Heart right ventricle (tissue), 16 donors: ENCODE measurements around the gene NMNAT3. TPM values are rescaled to one million over a fixed set of nuclear protein-coding genes. Genes with fewer than 3 reads are reported as not detected.

Experiments used
- ATAC-seq, 8 donors: fragments of 200-7000 bp; cut with Tn5 transposase; one replicate each; pipeline ENCODE4 v1.9.1; 2020; ENCODE audit warnings: mild to moderate bottlenecking in 8 of 8, moderate library complexity in 8 of 8, moderate number of reproducible peaks in 1 of 8
- DNase-seq, 2 donors: peaks; one replicate each; pipeline ENCODE4 v3.0.0-alpha.2; 2020
- H3K27ac ChIP-seq, 10 donors: fragments of 200-600 bp; sonication (generic) in 2 of 10; one replicate each; pipeline versions ENCODE4 v1.5.0 to v1.8.0; 2020 to 2022; ENCODE audit warnings: mild to moderate bottlenecking in 3 of 10
- H3K27me3 ChIP-seq, 7 donors: fragments of 200-600 bp; one replicate each; pipeline ENCODE4 v1.8.0; 2021 to 2022; ENCODE audit warnings: mild to moderate bottlenecking in 2 of 7
- H3K36me3 ChIP-seq, 9 donors: fragments of 200-600 bp; sonication (generic) in 1 of 9; one replicate each; pipeline versions ENCODE4 v1.5.0 to v1.8.0; 2020 to 2022; ENCODE audit warnings: mild to moderate bottlenecking in 2 of 9
- H3K4me1 ChIP-seq, 9 donors: fragments of 200-600 bp; sonication (generic) in 1 of 9; one replicate each; pipeline versions ENCODE4 v1.5.0 to v1.8.0; 2020 to 2022; ENCODE audit warnings: mild to moderate bottlenecking in 4 of 9
- H3K4me3 ChIP-seq, 10 donors: fragments of 200-600 bp; sonication (generic) in 2 of 10; one replicate each; pipeline versions ENCODE4 v1.5.0 to v1.8.0; 2020 to 2022; ENCODE audit warnings: mild to moderate bottlenecking in 7 of 10, moderate library complexity in 2 of 10
- H3K9me3 ChIP-seq, 11 donors: fragments of 200-600 bp in 10 of 11; sonication (generic) in 2 of 11; one replicate each; pipeline versions ENCODE4 v1.5.0 to v1.8.0; 2013 to 2022; ENCODE audit warnings: mild to moderate bottlenecking in 2 of 11, control low read depth in 1 of 11, moderate library complexity in 1 of 11
- CTCF ChIP-seq, 9 donors: fragments of 200-600 bp; sonication (generic) in 2 of 9; IDR thresholded peaks; one replicate each; pipeline versions ENCODE4 v1.5.0 to v1.8.0; 2021 to 2022; ENCODE audit warnings: antibody characterized with exemption in 9 of 9, mild to moderate bottlenecking in 5 of 9, moderate library complexity in 1 of 9
- whole genome bisulfite sequencing, 2 donors: extraction: QIAGEN DNeasy Blood & Tissue Kit; methylation state at CpG; one replicate each; pipeline ENCODE4 v1.1.7; 2013; ENCODE audit warnings: inconsistent platforms in 1 of 2; 5-methylcytosine and 5-hydroxymethylcytosine counted together
- intact Hi-C, 10 donors: fragments of 100-400 bp; cut with DNase I; formaldehyde crosslinking; loops; one replicate each; pipeline versions ENCODE4 v1.11.1 to v1.14.2; 2022
- polyA plus RNA-seq, 2 donors: library from polyadenylated mRNA; stranded (reverse); fragments of 200-250 nt; gene quantifications; one replicate each; pipeline ENCODE4 v1.2.3, GENCODE V29; 2013
- total RNA-seq, 10 donors: library from RNA; stranded (reverse); fragmentation: NEBNext Ultra II Directional in 3 of 10; extraction: Animal tissue kit (Norgen Biotek cat#: 25700) in 3 of 10; gene quantifications; one replicate each; pipeline versions ENCODE4 v1.2.1 to v1.2.4, GENCODE V29; 2021 to 2023
- donor health status: Arrhythmogenic right ventricular cardiomyopathy.
- donor health status: ischemic (EF 13 %, LVEDD 7.1; RV severe dilation, severe dysfunction).
- donor health status: healthy with polysubstance abuse.
- donor health status: DM: no; HTN: yes; CAD: no.
- donor health status: DM: no; HTN: no; CAD: no.
- donor health status: ischemic (EF 25% LVEDD 6.9; RV normal size, moderate dysfunction).
- donor health status: ischemic (EF 25% LVEDD 5.7; RV mildly dilated, moderate dysfunction).
- donor health status: healthy.
- donor health status: DM: yes; HTN: yes; CAD: no.
- donor health status: Ischemic cardiomyopathy.
- donor health status: ischemic (EF 35%, LVEDD 5.7; RV mildly dilated, moderate dysfunction).
- donor health status: nonischemic (EF 11% LVEDD 7.7; RV severe dilation, severe dysfunction).
- donor health status: DM: yes; HTN: yes; CAD: no.
- donor health status: PGD.
- donor health status: ischemic (EF 29% LVEDD 5.4; RV normal size, mild dysfunction).
- donor health status: nonischemic (EF 23%, LVEDD 6.1; RV moderate dilation, normal function).

Gene NMNAT3
- total and polyA plus RNA-seq, 12 donors = 6.2 to 15.3 (median 12.7) TPM

- intact Hi-C loops = no loop called here
- DNase-seq (no peak), ATAC-seq (no peak)
- no peaks in the 10 kb centered on the region for H3K27me3 ChIP-seq
- peaks cover 0 to 9% (median 0%) of the 10 kb centered on the region in 9 donors for H3K36me3 ChIP-seq
- TF ChIP-seq CTCF (IDR thresholded peaks at IDR 0.05) = no peak
- no peak overlapping the region for H3K4me3 ChIP-seq
- peaks cover 0 to 15% (median 0%) of the 10 kb centered on the region in 9 donors for H3K4me1 ChIP-seq
- no peaks in the 10 kb centered on the region for H3K9me3 ChIP-seq
- 95 to 97% methylated on average over 7 of the region's 7 CpGs for WGBS, 2 donors
- no peak overlapping the region for H3K27ac ChIP-seq
These were observed 152.7 kb downstream of the NMNAT3 start for GRCh38 chr3:139524841-139525636.

GRCh38 chr3:139523718-139524117 lies 154.1 kb downstream of the NMNAT3 start:
- H3K4me3 ChIP-seq = no peak overlapping the region
- H3K9me3 ChIP-seq = no peaks in the 10 kb centered on the region
- no peak for DNase-seq
- intact Hi-C loops = no loop called here
- no peak for ATAC-seq
- no peak overlapping the region for H3K27ac ChIP-seq
- H3K27me3 ChIP-seq = no peaks in the 10 kb centered on the region
- WGBS, 2 donors = 87 to 89% methylated on average over 1 of the region's 1 CpG
- TF ChIP-seq CTCF (IDR thresholded peaks at IDR 0.05) = no peak
- peaks cover 0 to 9% (median 0%) of the 10 kb centered on the region in 9 donors for H3K36me3 ChIP-seq
- peaks cover 0 to 16% (median 0%) of the 10 kb centered on the region in 9 donors for H3K4me1 ChIP-seq

GRCh38 chr3:139523166-139523565 lies 154.6 kb downstream of the NMNAT3 start:
- no peak overlapping the region for H3K4me3 ChIP-seq
- peaks cover 0 to 16% (median 0%) of the 10 kb centered on the region in 9 donors for H3K4me1 ChIP-seq
- H3K27me3 ChIP-seq = no peaks in the 10 kb centered on the region
- ATAC-seq = no peak
- no peak overlapping the region for H3K27ac ChIP-seq
- WGBS, 2 donors = 97 to 98% methylated on average over 5 of the region's 5 CpGs
- no peaks in the 10 kb centered on the region for H3K9me3 ChIP-seq
- H3K36me3 ChIP-seq = peaks cover 0 to 9% (median 0%) of the 10 kb centered on the region in 9 donors
- DNase-seq = no peak
- intact Hi-C loops = no loop called here
- no peak for TF ChIP-seq CTCF (IDR thresholded peaks at IDR 0.05)

GRCh38 chr3:139522421-139522820 lies 155.4 kb downstream of the NMNAT3 start:
- 44 to 67% methylated on average over 2 of the region's 2 CpGs for WGBS, 2 donors
- no peak for TF ChIP-seq CTCF (IDR thresholded peaks at IDR 0.05)
- Histone ChIP-seq H3K27ac (no peak overlapping the region), H3K4me3 (no peak overlapping the region), H3K4me1 (peaks cover 0 to 16% (median 0%) of the 10 kb centered on the region in 9 donors), H3K27me3 (no peaks in the 10 kb centered on the region), H3K9me3 (no peaks in the 10 kb centered on the region), H3K36me3 (peaks cover 0 to 9% (median 0%) of the 10 kb centered on the region in 9 donors)
- intact Hi-C loops = no loop called here
- ATAC-seq (no peak), DNase-seq (no peak)
